GM12878 (cell line): ENCODE data around the gene RNF220. TPM values are rescaled to one million over a fixed set of nuclear protein-coding genes. Genes with fewer than 3 reads are reported as not detected.

ENCODE experiments used
- ATAC-seq: fragments of 200-7000 bp; cut with Tn5 transposase; 3 replicates; pipeline ENCODE4 v1.9.1; 2020; ENCODE audit warnings: mild to moderate bottlenecking, moderate library complexity
- BruUV-seq: library from RNA; stranded (reverse); fragments of 400-500 nt; replicated peaks from 2 replicates; lab custom pipeline; 2021; lab: Mats Ljungman, UMichigan
- CTCF ChIA-PET: fragments of 300-600 bp; sonication (Branson Sonifier 250); formaldehyde crosslinking; extraction: SDS; loops from one replicate; lab custom pipeline; 2021; ENCODE audit warnings: inconsistent platforms; lab: Yijun Ruan, JAX
- POLR2A ChIA-PET: fragments of 350-600 bp; formaldehyde crosslinking; extraction: SDS; loops from one replicate; lab custom pipeline; 2021; ENCODE audit warnings: inconsistent platforms; lab: Charles Lee
- RAD21 ChIA-PET: fragments of 300-600 bp; sonication (Branson Sonifier 250); formaldehyde crosslinking; loops from one replicate; lab custom pipeline; 2023; ENCODE audit warnings: antibody characterized with exemption; ENCODE audit not compliant: unreplicated experiment; lab: Charles Lee
- SMC1A ChIA-PET: fragments of 300-600 bp; sonication (Branson Sonifier 250); formaldehyde crosslinking; loops from one replicate; lab custom pipeline; 2023; ENCODE audit not compliant: unreplicated experiment, uncharacterized antibody; lab: Charles Lee
- DNase-seq: peaks from one replicate; pipeline ENCODE4 v3.0.0-alpha.2; 2011; ENCODE audit warnings: low read depth, low spot score
- FAIRE-seq: peaks from 3 replicates; lab custom pipeline; 2011; peaks lifted over from hg19 to GRCh38; lab: Jason Lieb, UNC
- H2AFZ ChIP-seq: 2 replicates; pipeline ENCODE4 v1.6.0; 2011; ENCODE audit warnings: low read depth, low read length, control low read depth; ENCODE audit not compliant: control insufficient read depth
- H3K27ac ChIP-seq: 2 replicates; pipeline ENCODE4 v1.5.1; 2011; ENCODE audit warnings: control low read depth; ENCODE audit not compliant: control insufficient read depth, insufficient read depth
- H3K27me3 ChIP-seq, 2 experiments: replicated peaks in 1 of 2; 2 replicates each; pipeline versions ENCODE4 v1.6.0 to v1.6.1; 2011; ENCODE audit warnings: low read length in 1 of 2; ENCODE audit not compliant: control insufficient read depth in 2 of 2, insufficient read depth in 2 of 2
- H3K36me3 ChIP-seq, 2 experiments: 2 replicates each; pipeline ENCODE4 v1.5.1; 2011; ENCODE audit warnings: low read length in 1 of 2; ENCODE audit not compliant: control insufficient read depth in 2 of 2, insufficient read depth in 2 of 2
- H3K4me1 ChIP-seq: 2 replicates; pipeline ENCODE4 v1.6.1; 2011; ENCODE audit warnings: mild to moderate bottlenecking, low read length, moderate library complexity, mixed read lengths; ENCODE audit not compliant: control insufficient read depth, insufficient read depth
- H3K4me2 ChIP-seq: 2 replicates; pipeline ENCODE4 v1.6.0; 2011; ENCODE audit warnings: control low read depth; ENCODE audit not compliant: control insufficient read depth, insufficient read depth
- H3K4me3 ChIP-seq: fragments of 200-600 bp; sonication (generic); 2 replicates; pipeline ENCODE4 v1.5.1; 2016
- H3K79me2 ChIP-seq: 2 replicates; pipeline ENCODE4 v1.6.0; 2011; ENCODE audit warnings: low read length; ENCODE audit not compliant: control insufficient read depth, insufficient read depth
- H3K9ac ChIP-seq: 2 replicates; pipeline ENCODE4 v1.8.0; 2011; ENCODE audit warnings: low read length, control low read depth, mixed read lengths; ENCODE audit not compliant: control insufficient read depth, insufficient read depth
- H3K9me3 ChIP-seq: replicated peaks from 3 replicates; pipeline ENCODE4 v1.5.1; 2011; ENCODE audit warnings: mild to moderate bottlenecking, low read length; ENCODE audit not compliant: control insufficient read depth, insufficient read depth
- H4K20me1 ChIP-seq: 2 replicates; pipeline ENCODE4 v1.6.0; 2011; ENCODE audit not compliant: control insufficient read depth, insufficient read depth
- DPF2 ChIP-seq: fragments of 450-650 bp; IDR thresholded peaks from 2 replicates; pipeline ENCODE4 v1.6.1; 2017; ENCODE audit warnings: mild to moderate bottlenecking
- SMARCA5 ChIP-seq: fragments of 450-650 bp; IDR thresholded peaks from 2 replicates; pipeline ENCODE4 v1.6.1; 2017; ENCODE audit warnings: mild to moderate bottlenecking
- SUZ12 ChIP-seq: fragments of 200-600 bp; sonication (generic); IDR thresholded peaks from one replicate; pipeline ENCODE4 v1.6.1; 2018; ENCODE audit warnings: antibody characterized with exemption, mild to moderate bottlenecking; ENCODE audit not compliant: unreplicated experiment
- ZNF217 ChIP-seq: fragments of 450-650 bp; IDR thresholded peaks from 2 replicates; pipeline ENCODE4 v1.6.1; 2017; ENCODE audit warnings: antibody characterized with exemption, mild to moderate bottlenecking
- ZSCAN29 ChIP-seq: fragments of 450-650 bp; IDR thresholded peaks from 2 replicates; pipeline ENCODE4 v1.6.1; 2017; ENCODE audit warnings: mild to moderate bottlenecking, moderate library complexity
- WGBS: methylation state at CpG from one replicate; pipeline ENCODE4 v1.1.6; 2016; ENCODE audit warnings: low lambda C conversion rate; ENCODE audit not compliant: insufficient replicate concordance, insufficient coverage; ENCODE audit errors: missing lambda C conversion rate; 5-methylcytosine and 5-hydroxymethylcytosine counted together
- in situ Hi-C: fragments of 300-500 bp; cut with MboI; formaldehyde crosslinking; loops from 9 replicates; pipeline ENCODE4 v1.14.3; 2018; ENCODE audit warnings: mixed read lengths
- intact Hi-C: fragments of 100-400 bp; cut with micrococcal nuclease; formaldehyde crosslinking; loops from one replicate; pipeline ENCODE4 v1.14.2; 2022; ENCODE audit not compliant: unreplicated experiment
- polyA plus RNA-seq, 11 experiments: library from polyadenylated mRNA; depleted of rRNA in 4 of 11; unstranded in 6 of 11; stranded (reverse) in 5 of 11; fragments of >200 nt; fragmentation: Nextera tagmentation in 4 of 11; fragmentation: Illumina TruSeq in 1 of 11; extraction: Ambion mirVana in 4 of 11; extraction: Trizol in 1 of 11; gene quantifications; 1 replicate in 1 of 11; 2 replicates in 10 of 11; pipeline versions ENCODE4 v1.2.1 to v1.2.3, GENCODE V29; 2011 to 2016; ENCODE audit warnings: inconsistent platforms in 2 of 11, missing spikeins in 2 of 11, low read depth in 1 of 11
- total RNA-seq, 4 experiments: library from RNA; depleted of rRNA in 3 of 4; stranded (reverse); fragments of >200 nt in 3 of 4; fragmentation: Illumina TruSeq in 1 of 4; extraction: Trizol in 1 of 4; gene quantifications; 2 replicates each; pipeline versions ENCODE4 v1.2.1 to v1.2.3, GENCODE V29; 2013 to 2021
- TF ChIP-seq, protein P1 (sequence below): fragments of 450-650 bp; IDR thresholded peaks from 2 replicates; pipeline ENCODE4 v1.6.1; 2018; ENCODE audit warnings: borderline replicate concordance, mild to moderate bottlenecking; ENCODE audit not compliant: partially characterized antibody

The RNF220 gene
- total and polyA plus RNA-seq, 10 of the 15 experiments (the other 5 are each of a cell fraction or from before 2014, with no cell fraction given): 4.6 to 84.1 (median 53.7) TPM

GRCh38 chr1:44543786-44544185, 138.7 kb downstream of the RNF220 start (continued):
- TF ChIP-seq ZSCAN29 (no peak), DPF2 (no peak)
- TF ChIP-seq, protein P1, sequence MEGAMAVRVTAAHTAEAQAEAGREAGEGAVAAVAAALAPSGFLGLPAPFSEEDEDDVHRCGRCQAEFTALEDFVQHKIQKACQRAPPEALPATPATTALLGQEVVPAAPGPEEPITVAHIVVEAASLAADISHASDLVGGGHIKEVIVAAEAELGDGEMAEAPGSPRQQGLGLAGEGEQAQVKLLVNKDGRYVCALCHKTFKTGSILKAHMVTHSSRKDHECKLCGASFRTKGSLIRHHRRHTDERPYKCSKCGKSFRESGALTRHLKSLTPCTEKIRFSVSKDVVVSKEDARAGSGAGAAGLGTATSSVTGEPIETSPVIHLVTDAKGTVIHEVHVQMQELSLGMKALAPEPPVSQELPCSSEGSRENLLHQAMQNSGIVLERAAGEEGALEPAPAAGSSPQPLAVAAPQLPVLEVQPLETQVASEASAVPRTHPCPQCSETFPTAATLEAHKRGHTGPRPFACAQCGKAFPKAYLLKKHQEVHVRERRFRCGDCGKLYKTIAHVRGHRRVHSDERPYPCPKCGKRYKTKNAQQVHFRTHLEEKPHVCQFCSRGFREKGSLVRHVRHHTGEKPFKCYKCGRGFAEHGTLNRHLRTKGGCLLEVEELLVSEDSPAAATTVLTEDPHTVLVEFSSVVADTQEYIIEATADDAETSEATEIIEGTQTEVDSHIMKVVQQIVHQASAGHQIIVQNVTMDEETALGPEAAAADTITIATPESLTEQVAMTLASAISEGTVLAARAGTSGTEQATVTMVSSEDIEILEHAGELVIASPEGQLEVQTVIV: no peak

DNA sequence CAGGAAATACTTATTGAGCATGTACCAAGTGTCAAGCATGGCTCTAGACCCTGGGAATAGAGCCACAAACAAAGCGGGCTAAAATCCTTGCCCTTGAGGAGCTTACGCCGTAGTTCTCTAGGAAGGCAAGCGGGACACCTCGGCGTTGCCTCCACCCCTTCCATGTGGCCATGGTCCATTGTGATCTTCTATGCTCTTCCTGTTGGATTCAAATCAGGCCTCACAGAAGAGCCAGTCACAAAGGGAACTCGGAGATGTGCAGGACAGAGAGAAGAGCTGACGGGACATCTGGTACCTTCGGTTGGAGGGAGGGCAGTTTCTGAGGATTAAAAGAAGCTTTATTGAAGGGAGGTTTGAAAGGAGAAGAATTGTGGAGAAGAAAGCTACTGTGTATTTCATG, 139.9 kb downstream of the RNF220 start:
- no peak for FAIRE-seq
- ChIA-PET RAD21 (no interaction called here), CTCF (no interaction called here), SMC1A (no interaction called here), POLR2A (no interaction called here)
- Histone ChIP-seq H3K27me3 (peaks cover 7 to 9% of the 10 kb centered on the region in 2 experiments; a peak in 3 of 4 replicates), H3K4me3 (no peak overlapping the region), H3K9me3 (no peaks in the 10 kb centered on the region), H2AFZ (no peak overlapping the region), H3K27ac (no peak overlapping the region), H3K4me1 (no peaks in the 10 kb centered on the region), H4K20me1 (no peaks in the 10 kb centered on the region), H3K79me2 (no peaks in the 10 kb centered on the region), H3K9ac (no peak overlapping the region), H3K4me2 (no peak overlapping the region), H3K36me3 (no peaks in the 10 kb centered on the region)
- DNase-seq: no peak
- BruUV-seq: no TSS peak
- intact Hi-C loops: no loop called here
- no peak for ATAC-seq
- in situ Hi-C loops: no loop called here
- WGBS: 34% methylated on average over 9 of the region's 9 CpGs
- TF ChIP-seq ZNF217 (no peak), SMARCA5 (no peak), SUZ12 (no peak)
